Gastrocnemius medialis (tissue), 4 donors: Measurements from ENCODE around the gene HNF4A. TPM values are rescaled to one million over a fixed set of nuclear protein-coding genes. Genes with fewer than 3 reads are reported as not detected.

Source experiments
- ATAC-seq, 2 donors: fragments of 150-250 bp; one replicate each; pipeline ENCODE4 v1.9.1; 2016
- DNase-seq, 2 donors: peaks; one replicate each; pipeline ENCODE4 v3.0.0-alpha.2; 2019
- H3K27ac ChIP-seq, 4 donors: fragments of 200-600 bp; sonication (generic); 1 replicate in 1 of 4; 2 replicates in 3 of 4; pipeline ENCODE4 v1.5.1; 2016 to 2018; ENCODE audit warnings: mild to moderate bottlenecking in 2 of 4, moderate library complexity in 1 of 4
- H3K27me3 ChIP-seq, 3 donors: fragments of 200-600 bp; sonication (generic) in 2 of 3; 1 replicate in 1 of 3; 2 replicates in 2 of 3; pipeline versions ENCODE4 v1.5.1 to v1.6.0; 2016 to 2019; ENCODE audit warnings: mild to moderate bottlenecking in 1 of 3, moderate library complexity in 1 of 3
- H3K36me3 ChIP-seq, 2 donors: fragments of 200-600 bp; sonication (generic) in 1 of 2; one replicate each; pipeline ENCODE4 v1.5.1; 2017 to 2018
- H3K4me1 ChIP-seq, 2 donors: fragments of 200-600 bp; sonication (generic) in 1 of 2; one replicate each; pipeline ENCODE4 v1.5.1; 2016 to 2017; ENCODE audit warnings: mild to moderate bottlenecking in 2 of 2
- H3K4me3 ChIP-seq, 4 donors: fragments of 200-600 bp; sonication (generic) in 3 of 4; 1 replicate in 1 of 4; 2 replicates in 3 of 4; pipeline ENCODE4 v1.5.1; 2016 to 2019; ENCODE audit warnings: mild to moderate bottlenecking in 2 of 4
- H3K9me3 ChIP-seq, 3 donors: fragments of 200-600 bp; sonication (generic) in 2 of 3; 1 replicate in 1 of 3; 2 replicates in 2 of 3; pipeline ENCODE4 v1.5.1; 2016 to 2019
- POLR2A ChIP-seq, 2 donors: fragments of 450-650 bp; IDR thresholded peaks; one replicate each; pipeline ENCODE4 v1.6.1; 2017; ENCODE audit warnings: antibody characterized with exemption in 2 of 2, mild to moderate bottlenecking in 2 of 2, moderate library complexity in 2 of 2
- in situ Hi-C, 4 donors: fragments of 200-750 bp; cut with MboI; loops; one replicate each; pipeline versions ENCODE4 v1.15.0 to v1.8.0; 2017; ENCODE audit warnings: low sequenced_read_pairs in 4 of 4
- intact Hi-C: fragments of 100-400 bp; cut with DNase I; formaldehyde crosslinking; loops from one replicate; pipeline ENCODE4 v1.15.1; 2023; ENCODE audit warnings: low total_unique reads
- total RNA-seq, 4 donors: library from RNA; depleted of rRNA; stranded (reverse); fragments of >200 nt; gene quantifications; one replicate each; pipeline versions ENCODE4 v1.1.0 to v1.2.3, GENCODE V29; 2016
- TF ChIP-seq, protein P1 (sequence below), 5 experiments: fragments of 450-650 bp in 3 of 5; fragments of 200-600 bp in 2 of 5; sonication (generic) in 2 of 5; IDR thresholded peaks in 4 of 5; conservative IDR thresholded peaks in 1 of 5; 1 replicate in 4 of 5; 2 replicates in 1 of 5; pipeline ENCODE4 v1.5.1; 2016 to 2019; ENCODE audit warnings: antibody characterized with exemption in 5 of 5, mild to moderate bottlenecking in 3 of 5, moderate library complexity in 3 of 5

Gene HNF4A
- total RNA-seq, 4 donors from 2014 or later = 0.29 to 0.83 (median 0.51) TPM; not detected in 1

DNA sequence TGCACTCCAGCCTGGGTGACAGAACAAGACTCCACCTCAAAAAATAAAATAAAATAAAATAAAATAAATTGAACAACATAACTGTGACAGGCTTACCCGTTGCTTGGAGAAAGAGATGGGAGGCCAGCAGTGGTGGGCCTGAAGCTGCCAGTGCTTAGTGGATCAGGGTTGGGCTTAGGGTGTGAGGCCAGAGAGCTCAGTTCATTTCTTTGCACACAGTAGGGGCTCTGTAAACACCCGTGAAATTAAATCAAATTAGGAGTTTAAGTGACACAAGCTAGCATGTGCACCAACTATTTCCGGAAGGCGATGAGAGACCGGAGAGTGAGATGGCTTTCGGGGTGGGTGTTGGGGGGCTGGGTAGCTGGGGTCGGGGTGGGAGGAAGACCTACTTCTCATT, 94.4 kb downstream of the HNF4A start:
- H3K36me3 ChIP-seq = no peaks in the 10 kb centered on the region
- no peak for TF ChIP-seq POLR2A (IDR thresholded peaks at IDR 0.05)
- TF ChIP-seq, protein P1, sequence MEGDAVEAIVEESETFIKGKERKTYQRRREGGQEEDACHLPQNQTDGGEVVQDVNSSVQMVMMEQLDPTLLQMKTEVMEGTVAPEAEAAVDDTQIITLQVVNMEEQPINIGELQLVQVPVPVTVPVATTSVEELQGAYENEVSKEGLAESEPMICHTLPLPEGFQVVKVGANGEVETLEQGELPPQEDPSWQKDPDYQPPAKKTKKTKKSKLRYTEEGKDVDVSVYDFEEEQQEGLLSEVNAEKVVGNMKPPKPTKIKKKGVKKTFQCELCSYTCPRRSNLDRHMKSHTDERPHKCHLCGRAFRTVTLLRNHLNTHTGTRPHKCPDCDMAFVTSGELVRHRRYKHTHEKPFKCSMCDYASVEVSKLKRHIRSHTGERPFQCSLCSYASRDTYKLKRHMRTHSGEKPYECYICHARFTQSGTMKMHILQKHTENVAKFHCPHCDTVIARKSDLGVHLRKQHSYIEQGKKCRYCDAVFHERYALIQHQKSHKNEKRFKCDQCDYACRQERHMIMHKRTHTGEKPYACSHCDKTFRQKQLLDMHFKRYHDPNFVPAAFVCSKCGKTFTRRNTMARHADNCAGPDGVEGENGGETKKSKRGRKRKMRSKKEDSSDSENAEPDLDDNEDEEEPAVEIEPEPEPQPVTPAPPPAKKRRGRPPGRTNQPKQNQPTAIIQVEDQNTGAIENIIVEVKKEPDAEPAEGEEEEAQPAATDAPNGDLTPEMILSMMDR (IDR thresholded peaks at IDR 0.05 in 4 of 5, conservative IDR thresholded peaks at IDR 0.05 in 1 of 5) = no peak
- H3K27ac ChIP-seq = no peak overlapping the region
- in situ Hi-C loops (loop anchor here in 3 of 4 donors (25.0 kb wide), 1 partner anchor 238 kb away; the partner anchor contains the start of gene OSER1 (in 3 of the 3)), intact Hi-C loops (no loop called here)
- no peaks in the 10 kb centered on the region for H3K4me1 ChIP-seq
- ATAC-seq (no peak), DNase-seq (no peak)
- H3K27me3 ChIP-seq = no peaks in the 10 kb centered on the region
- H3K9me3 ChIP-seq = no peaks in the 10 kb centered on the region
- no peak overlapping the region for H3K4me3 ChIP-seq

DNA sequence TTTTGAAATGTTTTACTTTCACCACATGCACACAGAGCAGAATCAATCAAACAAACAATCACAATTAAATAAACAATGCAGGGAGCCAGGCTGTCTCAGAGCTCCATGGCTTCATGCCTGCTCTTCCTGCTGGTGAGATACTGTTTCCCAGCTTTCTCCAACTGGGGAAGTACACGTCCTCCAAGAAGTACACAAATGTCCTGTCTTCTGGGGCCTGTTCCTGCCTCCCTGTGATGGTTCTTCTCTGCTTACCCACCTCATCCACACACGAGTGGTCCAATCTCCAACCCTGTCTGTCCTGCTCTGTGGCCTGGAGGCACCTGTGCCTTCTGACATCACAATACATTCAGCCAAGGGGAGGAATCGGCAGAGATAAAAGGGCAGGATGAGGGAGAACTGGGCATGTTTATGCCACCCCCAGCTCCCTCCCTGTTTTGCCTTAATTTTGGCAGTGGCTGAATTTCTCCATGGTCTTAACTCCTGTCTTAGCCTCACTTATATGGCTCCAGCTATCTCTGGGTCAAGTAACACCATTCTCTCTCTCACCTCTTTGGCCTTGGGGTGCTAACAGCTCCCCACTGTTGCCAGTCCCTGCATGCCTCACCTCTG, 94.9 kb downstream of the HNF4A start:
- Histone ChIP-seq H3K27ac (no peak overlapping the region), H3K4me3 (no peak overlapping the region), H3K36me3 (no peaks in the 10 kb centered on the region), H3K9me3 (no peaks in the 10 kb centered on the region), H3K27me3 (no peaks in the 10 kb centered on the region), H3K4me1 (no peaks in the 10 kb centered on the region)
- intact Hi-C loops = no loop called here
- DNase-seq (no peak), ATAC-seq (no peak)
- TF ChIP-seq POLR2A (IDR thresholded peaks at IDR 0.05) = no peak
- TF ChIP-seq, protein P1 (IDR thresholded peaks at IDR 0.05 in 4 of 5, conservative IDR thresholded peaks at IDR 0.05 in 1 of 5) = no peak
- in situ Hi-C loops = loop anchor here in 3 of 4 donors (25.0 kb wide), 1 partner anchor 238 kb away; the partner anchor contains the start of gene OSER1 (in 3 of the 3)

DNA sequence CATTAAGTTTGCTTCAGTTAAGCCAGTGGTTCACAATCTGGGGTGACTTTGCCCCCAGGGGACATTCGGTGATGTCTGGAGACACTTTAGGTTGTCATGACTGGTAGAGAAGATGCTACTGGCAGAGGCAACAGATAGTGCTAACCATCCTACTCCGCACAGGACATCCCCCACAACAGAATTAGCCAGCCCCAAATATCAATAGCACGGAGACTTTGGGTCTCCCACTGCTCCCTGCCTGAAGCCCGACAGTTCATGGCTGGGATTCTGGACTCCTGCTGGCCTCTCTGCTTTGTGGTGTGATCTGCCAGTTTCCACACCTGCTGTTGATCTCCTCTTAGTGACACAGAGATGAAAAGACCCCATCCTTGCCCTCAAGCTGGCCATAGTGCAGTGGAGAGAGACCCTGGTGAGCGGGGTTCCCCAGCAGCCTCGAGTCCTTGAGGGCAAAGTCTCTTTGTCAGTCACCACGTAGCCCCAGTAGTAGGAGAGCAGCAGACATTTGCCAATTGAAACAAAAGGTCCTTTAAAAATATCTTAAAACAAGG, 95.5 kb downstream of the HNF4A start:
- in situ Hi-C loops = loop anchor here in 3 of 4 donors (25.0 kb wide), 1 partner anchor 239 kb away; the partner anchor contains the start of gene OSER1 (in 3 of the 3)

DNA sequence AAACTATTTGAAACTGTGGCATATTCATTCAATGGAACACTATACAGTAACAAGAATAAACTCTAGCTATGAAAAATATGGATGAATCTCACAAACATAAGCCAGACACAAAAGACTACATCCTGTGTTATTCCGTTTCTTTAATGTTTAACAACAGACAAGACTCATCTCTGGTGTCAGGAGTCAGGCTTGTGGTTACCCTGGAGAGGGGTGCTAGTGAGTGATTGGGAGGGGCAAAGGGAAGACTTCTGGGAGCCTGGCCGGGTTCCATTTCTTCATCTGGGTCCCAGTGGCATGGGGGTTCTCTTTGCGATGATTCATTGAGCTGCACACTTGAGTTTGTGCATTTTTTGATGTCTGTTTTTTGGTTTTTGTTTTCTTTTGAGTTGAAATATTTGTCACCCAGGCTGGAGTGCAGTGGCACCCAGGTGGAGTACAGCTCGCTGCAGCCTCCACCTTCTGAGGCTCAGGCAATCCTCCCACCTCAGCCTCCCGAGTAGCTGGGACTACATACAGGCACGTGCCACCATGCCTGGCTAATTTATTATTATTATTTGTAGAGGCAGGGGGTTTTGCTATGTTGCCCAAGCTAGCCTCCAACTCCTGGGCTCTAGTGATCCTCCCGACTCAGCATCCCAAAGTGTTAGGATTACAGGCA, 98.9 kb downstream of the HNF4A start:
- no peak for TF ChIP-seq POLR2A (IDR thresholded peaks at IDR 0.05)
- TF ChIP-seq, protein P1 (IDR thresholded peaks at IDR 0.05 in 4 of 5, conservative IDR thresholded peaks at IDR 0.05 in 1 of 5) = no peak
- H3K27me3 ChIP-seq = no peaks in the 10 kb centered on the region
- in situ Hi-C loops = loop anchor here in 3 of 4 donors (25.0 kb wide), 1 partner anchor 242 kb away; the partner anchor contains the start of gene OSER1 (in 3 of the 3)
- ATAC-seq (no peak), DNase-seq (no peak)
- intact Hi-C loops = no loop called here
- no peak overlapping the region for H3K4me3 ChIP-seq
- H3K36me3 ChIP-seq = no peaks in the 10 kb centered on the region
- H3K27ac ChIP-seq = no peak overlapping the region
- no peaks in the 10 kb centered on the region for H3K4me1 ChIP-seq
- no peaks in the 10 kb centered on the region for H3K9me3 ChIP-seq

More for the DNA sequence above, 95.5 kb downstream of the HNF4A start:
- no peaks in the 10 kb centered on the region for H3K27me3 ChIP-seq
- no peak overlapping the region for H3K4me3 ChIP-seq
- no peak for ATAC-seq
- no peak for DNase-seq
- H3K36me3 ChIP-seq = no peaks in the 10 kb centered on the region
- TF ChIP-seq POLR2A (IDR thresholded peaks at IDR 0.05) = no peak
- TF ChIP-seq, protein P1 (IDR thresholded peaks at IDR 0.05 in 4 of 5, conservative IDR thresholded peaks at IDR 0.05 in 1 of 5) = no peak
- H3K4me1 ChIP-seq = no peaks in the 10 kb centered on the region
- intact Hi-C loops = no loop called here
- H3K27ac ChIP-seq = no peak overlapping the region
- no peaks in the 10 kb centered on the region for H3K9me3 ChIP-seq
